ENCODE measurements around the gene KIAA0232.
"Not testable (repeated sequence)": the region's sequence is repeated elsewhere in the genome, so short reads cannot be mapped to it uniquely, and the experiment has no call there.

The KIAA0232 gene

GRCh38 chr4:6813725-6814124, 31.2 kb downstream of the KIAA0232 start:
- DNase-seq: no peak

GRCh38 chr4:6815029-6815836, 32.7 kb downstream of the KIAA0232 start:
- DNase-seq: no peak

- DNase-seq: no peak
Observed at GRCh38 chr4:6819295-6819694, 36.8 kb downstream of the KIAA0232 start.

DNA sequence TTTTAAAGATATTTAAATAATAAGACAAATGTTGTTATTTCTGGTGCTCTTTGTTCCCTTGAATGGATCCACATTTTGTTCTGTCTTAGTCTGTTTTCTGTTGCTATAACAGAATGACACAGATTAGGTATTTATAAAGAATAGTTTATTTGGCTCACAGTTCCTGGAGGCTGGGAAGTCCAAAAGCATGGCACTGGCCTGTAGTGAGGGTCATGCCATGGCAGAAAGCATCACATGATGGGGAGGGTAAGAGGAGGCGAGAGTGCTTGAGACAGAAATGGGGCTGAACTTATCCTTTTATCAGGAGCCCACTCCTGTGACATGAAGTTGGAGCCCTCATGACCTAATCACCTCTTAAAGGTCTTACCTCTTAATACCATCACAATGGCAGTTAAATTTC, 38.2 kb downstream of the KIAA0232 start:
- no peak for DNase-seq

DNA sequence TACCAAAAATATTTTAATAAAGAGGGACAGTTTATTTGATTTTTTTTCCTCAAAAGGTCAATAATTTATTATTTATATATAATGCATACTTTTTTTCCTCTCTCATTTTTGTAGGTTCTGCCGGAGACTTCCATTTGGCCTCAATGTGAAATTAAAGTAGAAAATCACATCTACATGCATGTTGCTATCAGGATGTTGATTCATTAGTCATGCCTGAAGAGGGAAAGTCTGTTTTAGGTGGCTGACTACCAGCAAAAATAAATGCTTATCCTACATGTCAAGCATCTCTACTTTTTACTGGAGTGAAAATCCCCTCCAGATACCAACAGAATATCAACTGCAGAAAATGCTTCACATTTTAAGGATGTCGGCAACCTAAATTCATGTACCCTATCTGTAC, 41.5 kb downstream of the KIAA0232 start:
- no peak for DNase-seq

- no peak for DNase-seq
Observed at GRCh38 chr4:6824772-6825402, 42.4 kb downstream of the KIAA0232 start.

GRCh38 chr4:6825403-6825802, 42.9 kb downstream of the KIAA0232 start:
- DNase-seq: no peak

- no peak for DNase-seq
Observed at GRCh38 chr4:6826781-6827508, 44.4 kb downstream of the KIAA0232 start.

GRCh38 chr4:6829086-6829485, 46.6 kb downstream of the KIAA0232 start:
- DNase-seq: no peak

DNA sequence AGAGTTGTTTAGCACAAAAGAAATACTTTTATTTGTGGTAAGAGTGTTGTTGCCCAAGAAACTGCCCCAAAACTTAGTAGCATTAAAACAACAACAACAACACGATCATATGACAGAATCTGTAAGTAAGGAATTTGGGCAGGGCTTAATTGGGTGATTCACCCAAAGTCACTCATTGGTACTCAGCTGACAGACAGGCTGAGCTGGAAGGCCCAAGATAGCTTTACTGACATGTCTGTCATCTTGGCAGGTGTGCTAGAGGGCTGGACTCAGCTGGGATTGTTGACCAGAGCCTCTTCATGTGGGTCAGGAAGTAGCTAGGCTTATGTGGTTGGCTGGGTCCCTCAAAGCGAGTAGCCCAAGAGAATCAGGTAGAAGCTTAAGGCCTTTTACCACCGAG, 52.3 kb downstream of the KIAA0232 start:
- no peak for DNase-seq

DNA sequence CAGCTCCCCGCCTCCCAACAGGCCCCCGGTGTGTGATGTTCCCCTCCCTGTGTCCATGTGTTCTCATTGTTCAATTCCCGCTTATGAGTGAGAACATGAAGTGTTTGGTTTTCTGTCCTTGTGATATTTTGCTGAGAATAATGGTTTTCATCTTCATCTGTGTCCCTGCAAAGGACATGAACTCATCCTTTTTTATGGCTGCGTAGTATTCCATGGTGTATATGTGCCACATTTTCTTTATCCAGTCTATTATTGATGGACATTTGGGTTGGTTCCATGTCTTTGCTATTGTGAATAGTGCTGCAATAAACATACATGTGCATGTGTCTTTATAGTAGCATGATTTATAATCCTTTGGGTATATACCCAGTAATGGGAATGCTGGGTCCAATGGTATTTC, 53.1 kb downstream of the KIAA0232 start:
- DNase-seq: not testable (repeated sequence)

DNA sequence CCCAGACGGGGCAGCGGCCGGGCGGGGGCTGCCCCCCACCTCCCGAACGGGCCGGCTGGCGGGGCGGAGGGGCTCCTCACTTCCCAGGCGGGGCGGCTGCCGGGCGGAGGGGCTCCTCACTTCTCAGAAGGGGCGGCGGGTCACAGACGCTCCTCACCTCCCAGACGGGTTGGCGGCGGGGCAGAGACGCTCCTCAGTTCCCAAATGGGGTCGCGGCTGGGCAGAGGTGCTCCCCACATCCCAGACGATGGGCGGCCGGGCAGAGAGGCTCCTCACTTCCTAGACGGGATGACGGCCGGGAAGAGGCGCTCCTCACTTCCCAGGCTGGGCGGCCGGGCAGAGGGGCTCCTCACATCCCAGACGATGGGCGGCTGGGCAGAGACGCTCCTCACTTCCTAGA, 54.6 kb downstream of the KIAA0232 start:
- DNase-seq: not testable (repeated sequence)

GRCh38 chr4:6839579-6839978, 57.1 kb downstream of the KIAA0232 start:
- DNase-seq: no peak

GRCh38 chr4:6840062-6840976, 57.8 kb downstream of the KIAA0232 start:
- DNase-seq: no peak

DNA sequence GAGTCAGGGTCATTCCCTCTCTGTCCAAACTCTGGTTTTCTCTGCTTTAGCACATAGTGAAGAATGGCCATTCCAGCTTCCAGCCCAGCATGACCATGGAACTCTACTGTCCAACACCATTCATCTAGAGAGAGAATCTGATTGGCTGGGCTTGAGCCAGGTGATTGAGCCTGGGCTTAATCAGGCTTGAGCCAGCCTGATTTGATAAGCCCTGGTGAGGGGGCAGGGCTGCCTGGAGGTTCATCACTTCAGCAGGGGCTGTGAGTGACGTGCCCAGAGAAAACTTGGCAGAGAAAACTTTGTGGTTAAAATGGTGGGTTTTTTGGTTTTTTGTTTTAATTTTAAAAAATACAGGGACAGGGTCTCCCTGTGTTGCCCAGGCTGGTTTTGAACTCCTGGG, 62.5 kb downstream of the KIAA0232 start:
- no peak for DNase-seq

GRCh38 chr4:6845574-6845973, 63.0 kb downstream of the KIAA0232 start:
- no peak for DNase-seq

GRCh38 chr4:6847178-6847577, 64.7 kb downstream of the KIAA0232 start:
- DNase-seq: no peak

GRCh38 chr4:6848717-6849305, 66.3 kb downstream of the KIAA0232 start:
- DNase-seq: no peak

GRCh38 chr4:6849691-6850090, 67.2 kb downstream of the KIAA0232 start:
- DNase-seq: no peak

- DNase-seq: no peak
Observed at GRCh38 chr4:6851431-6851830, 68.9 kb downstream of the KIAA0232 start.

DNA sequence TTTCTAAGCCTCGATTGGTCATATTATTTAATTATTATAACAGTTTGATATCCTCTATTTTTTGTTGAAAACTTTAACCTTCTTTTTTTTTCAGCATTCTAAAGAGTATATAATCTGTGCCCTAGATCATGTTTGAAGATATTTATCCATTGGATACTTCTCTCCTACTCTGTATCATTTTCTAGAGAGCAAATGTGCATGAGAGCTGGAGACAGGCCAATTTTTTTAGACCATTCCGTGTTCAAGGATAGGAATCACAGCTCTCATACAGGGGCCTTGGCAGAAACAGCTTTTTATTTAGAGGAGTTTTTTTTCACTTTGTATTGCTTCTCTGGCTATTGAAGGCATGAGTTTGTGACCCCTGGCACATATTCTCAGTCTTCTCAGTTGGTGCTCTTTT, 69.4 kb downstream of the KIAA0232 start:
- DNase-seq: no peak

DNA sequence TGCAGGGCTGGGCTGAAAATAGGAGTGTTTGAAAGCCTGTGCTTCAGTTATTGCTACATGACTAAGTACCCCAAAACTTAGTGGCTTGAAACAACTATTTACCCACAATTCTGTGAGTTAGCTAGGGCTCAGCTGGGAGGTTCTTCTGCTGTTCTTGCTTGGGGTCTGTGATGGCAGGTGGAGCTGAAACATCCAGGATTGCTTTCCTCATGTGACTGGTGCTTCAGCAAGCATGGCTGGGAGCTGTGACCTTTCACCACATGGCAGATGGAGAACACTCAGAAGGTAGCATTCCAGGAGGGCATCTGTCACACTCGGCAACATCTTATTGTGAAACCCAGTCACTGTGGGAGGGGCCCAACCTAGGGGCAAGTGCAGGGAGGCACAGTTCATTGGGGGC, 70.1 kb downstream of the KIAA0232 start:
- DNase-seq: no peak
